IMR-90 (cell line): ENCODE results near the gene DNAJC5. TPM values are rescaled to one million over a fixed set of nuclear protein-coding genes. Genes with fewer than 3 reads are reported as not detected.
A peak's percentile ranks its signal among the peaks of the same experiment; 100 is the strongest.

Experiments used
- ATAC-seq: fragments of 200-7000 bp; cut with Tn5 transposase; 2 replicates; pipeline ENCODE4 v1.9.1; 2020; ENCODE audit warnings: low read depth, mild to moderate bottlenecking, moderate library complexity
- BruUV-seq: library from RNA; stranded (reverse); fragments of 400-500 nt; replicated peaks from 2 replicates; lab custom pipeline; 2021; lab: Mats Ljungman, UMichigan
- CTCF ChIA-PET: fragments of 300-600 bp; formaldehyde crosslinking; extraction: SDS; loops from one replicate; lab custom pipeline; 2021; ENCODE audit warnings: antibody characterized with exemption; lab: Yijun Ruan, JAX
- POLR2A ChIA-PET: fragments of 300-600 bp; sonication (Branson Sonifier 250); formaldehyde crosslinking; loops from one replicate; lab custom pipeline; 2022; ENCODE audit warnings: antibody characterized with exemption; ENCODE audit not compliant: unreplicated experiment; lab: Charles Lee
- DNase-seq: peaks from one replicate; pipeline ENCODE4 v3.0.0; 2013
- H2AFZ ChIP-seq: replicated peaks from 2 replicates; pipeline ENCODE3; 2013; ENCODE audit warnings: low read length, mild to moderate bottlenecking; ENCODE audit not compliant: poor library complexity
- H2AK5ac ChIP-seq: 2 replicates; pipeline ENCODE4 v1.6.1; 2013; ENCODE audit warnings: low read depth, low read length, inconsistent platforms
- H2AK9ac ChIP-seq: replicated peaks from 2 replicates; pipeline ENCODE3; 2013; ENCODE audit warnings: mild to moderate bottlenecking, low read depth, low read length, moderate library complexity; ENCODE audit not compliant: poor library complexity
- H2BK120ac ChIP-seq: 2 replicates; pipeline ENCODE4 v1.6.1; 2013; ENCODE audit warnings: low read depth, low read length, inconsistent platforms
- H2BK15ac ChIP-seq: 3 replicates; pipeline ENCODE4 v1.6.1; 2013; ENCODE audit warnings: low read depth, low read length, inconsistent platforms
- H2BK20ac ChIP-seq: 2 replicates; pipeline ENCODE4 v1.6.1; 2013; ENCODE audit warnings: low read depth, mild to moderate bottlenecking, inconsistent platforms, low read length, moderate library complexity
- H2BK5ac ChIP-seq: 2 replicates; pipeline ENCODE4 v1.6.1; 2013; ENCODE audit warnings: mild to moderate bottlenecking, low read depth, low read length, inconsistent platforms; ENCODE audit not compliant: poor library complexity, severe bottlenecking
- H3K14ac ChIP-seq: replicated peaks from 2 replicates; pipeline ENCODE4 v1.6.1; 2013; ENCODE audit warnings: low read depth, low read length, inconsistent platforms
- H3K18ac ChIP-seq: 2 replicates; pipeline ENCODE4 v1.6.1; 2013; ENCODE audit warnings: low read depth, low read length, control low read depth
- H3K23ac ChIP-seq: 2 replicates; pipeline ENCODE4 v1.6.1; 2013; ENCODE audit warnings: low read depth, low read length, inconsistent platforms
- H3K27ac ChIP-seq: 2 replicates; pipeline ENCODE4 v1.5.1; 2013; ENCODE audit warnings: mild to moderate bottlenecking, control low read depth, low read length; ENCODE audit not compliant: insufficient read depth
- H3K27me3 ChIP-seq: 2 replicates; pipeline ENCODE4 v1.6.1; 2013; ENCODE audit warnings: low read length; ENCODE audit not compliant: control insufficient read depth, insufficient read depth
- H3K36me3 ChIP-seq: 2 replicates; pipeline ENCODE4 v1.6.1; 2013; ENCODE audit warnings: low read length, mixed read lengths; ENCODE audit not compliant: control insufficient read depth, insufficient read depth
- H3K4ac ChIP-seq: 2 replicates; pipeline ENCODE4 v1.6.1; 2013; ENCODE audit warnings: low read depth, low read length, inconsistent platforms
- H3K4me1 ChIP-seq: 2 replicates; pipeline ENCODE4 v1.6.1; 2013; ENCODE audit warnings: low read length, mixed read lengths; ENCODE audit not compliant: control insufficient read depth, insufficient read depth
- H3K4me2 ChIP-seq: 2 replicates; pipeline ENCODE4 v1.6.1; 2013; ENCODE audit warnings: low read depth, mild to moderate bottlenecking, control low read depth, low read length, moderate library complexity
- H3K4me3 ChIP-seq: 2 replicates; pipeline ENCODE4 v1.5.1; 2013; ENCODE audit warnings: low read depth, mild to moderate bottlenecking, control low read depth, low read length, moderate library complexity; ENCODE audit not compliant: insufficient read depth
- H3K56ac ChIP-seq: 2 replicates; pipeline ENCODE4 v1.6.1; 2013; ENCODE audit warnings: low read length, inconsistent platforms; ENCODE audit not compliant: insufficient read depth; ENCODE audit errors: extremely low read depth
- H3K79me1 ChIP-seq, 2 experiments: 2 replicates each; pipeline ENCODE4 v1.6.1; 2013; ENCODE audit warnings: low read length in 2 of 2, inconsistent platforms in 1 of 2, low read depth in 1 of 2
- H3K9ac ChIP-seq: 2 replicates; pipeline ENCODE4 v1.6.1; 2013; ENCODE audit warnings: low read depth, low read length, control low read depth
- H3K9me1 ChIP-seq: 2 replicates; pipeline ENCODE4 v1.6.1; 2013; ENCODE audit warnings: low read length, inconsistent platforms; ENCODE audit not compliant: insufficient read depth
- H3K9me3 ChIP-seq: 2 replicates; pipeline ENCODE4 v1.6.1; 2013; ENCODE audit warnings: low read length; ENCODE audit not compliant: control insufficient read depth, insufficient read depth
- H4K20me1 ChIP-seq: 2 replicates; pipeline ENCODE4 v1.6.1; 2013; ENCODE audit warnings: low read length, inconsistent platforms; ENCODE audit not compliant: insufficient read depth
- H4K5ac ChIP-seq: 2 replicates; pipeline ENCODE4 v1.6.1; 2013; ENCODE audit warnings: mild to moderate bottlenecking, low read depth, low read length, control low read depth
- H4K8ac ChIP-seq, 2 experiments: 2 replicates each; pipeline ENCODE4 v1.6.1; 2013; ENCODE audit warnings: low read depth in 2 of 2, low read length in 2 of 2, control low read depth in 1 of 2, inconsistent platforms in 1 of 2
- H4K91ac ChIP-seq: 2 replicates; pipeline ENCODE4 v1.6.1; 2013; ENCODE audit warnings: low read depth, low read length, inconsistent platforms; ENCODE audit not compliant: insufficient read depth
- CHD1 ChIP-seq: IDR thresholded peaks from 2 replicates; pipeline ENCODE4 v1.6.1; 2012; ENCODE audit warnings: low read depth, low read length, improper control_type of control experiment
- RFX5 ChIP-seq: IDR thresholded peaks from 2 replicates; pipeline ENCODE4 v1.8.0; 2012; ENCODE audit warnings: low read depth, mild to moderate bottlenecking, low read length, moderate library complexity
- SMC3 ChIP-seq: fragments of 150-350 bp; IDR thresholded peaks from 2 replicates; pipeline ENCODE4 v1.6.1; 2016; ENCODE audit warnings: low read depth, mild to moderate bottlenecking, antibody characterized with exemption, low read length, moderate library complexity
- WGBS, 2 experiments: methylation state at CpG; one replicate each; pipeline versions ENCODE4 v1.1.5 to v1.1.7; 2013; ENCODE audit warnings: missing lambda C conversion rate in 2 of 2; ENCODE audit not compliant: insufficient read length in 1 of 2; ENCODE audit errors: extremely low coverage in 2 of 2; 5-methylcytosine and 5-hydroxymethylcytosine counted together
- dilution Hi-C: fragments of 300-500 bp; cut with HindIII; formaldehyde crosslinking; loops from one replicate; pipeline ENCODE4 v1.14.3; 2018; ENCODE audit warnings: low sequenced_read_pairs; ENCODE audit not compliant: unreplicated experiment
- in situ Hi-C: fragments of 300-500 bp; cut with MboI; formaldehyde crosslinking; loops from 3 replicates; pipeline ENCODE4 v1.14.3; 2019; ENCODE audit warnings: low sequenced_read_pairs, inconsistent platforms, mixed read lengths
- intact Hi-C: fragments of 100-400 bp; cut with micrococcal nuclease; formaldehyde crosslinking; loops from 2 replicates; pipeline ENCODE4 v1.10.0; 2022
- polyA plus RNA-seq, 3 experiments: library from polyadenylated mRNA; depleted of rRNA; stranded (reverse); fragments of >200 nt; gene quantifications; 2 replicates each; pipeline ENCODE4 v1.2.3, GENCODE V29; 2012; ENCODE audit warnings: low replicate concordance in 1 of 3
- total RNA-seq: library from RNA; depleted of rRNA; stranded (reverse); fragments of >200 nt; gene quantifications from 2 replicates; pipeline ENCODE4 v1.2.3, GENCODE V29; 2012
- TF ChIP-seq, protein P1 (sequence below): conservative IDR thresholded peaks from 2 replicates; pipeline ENCODE4 v1.5.1; 2012; ENCODE audit warnings: mild to moderate bottlenecking, low read depth, low read length, improper control_type of control experiment

Gene DNAJC5
- total and polyA plus RNA-seq, 2 of the 4 experiments (the other 2 are of a cell fraction): 35.6 to 45.2 TPM

DNA sequence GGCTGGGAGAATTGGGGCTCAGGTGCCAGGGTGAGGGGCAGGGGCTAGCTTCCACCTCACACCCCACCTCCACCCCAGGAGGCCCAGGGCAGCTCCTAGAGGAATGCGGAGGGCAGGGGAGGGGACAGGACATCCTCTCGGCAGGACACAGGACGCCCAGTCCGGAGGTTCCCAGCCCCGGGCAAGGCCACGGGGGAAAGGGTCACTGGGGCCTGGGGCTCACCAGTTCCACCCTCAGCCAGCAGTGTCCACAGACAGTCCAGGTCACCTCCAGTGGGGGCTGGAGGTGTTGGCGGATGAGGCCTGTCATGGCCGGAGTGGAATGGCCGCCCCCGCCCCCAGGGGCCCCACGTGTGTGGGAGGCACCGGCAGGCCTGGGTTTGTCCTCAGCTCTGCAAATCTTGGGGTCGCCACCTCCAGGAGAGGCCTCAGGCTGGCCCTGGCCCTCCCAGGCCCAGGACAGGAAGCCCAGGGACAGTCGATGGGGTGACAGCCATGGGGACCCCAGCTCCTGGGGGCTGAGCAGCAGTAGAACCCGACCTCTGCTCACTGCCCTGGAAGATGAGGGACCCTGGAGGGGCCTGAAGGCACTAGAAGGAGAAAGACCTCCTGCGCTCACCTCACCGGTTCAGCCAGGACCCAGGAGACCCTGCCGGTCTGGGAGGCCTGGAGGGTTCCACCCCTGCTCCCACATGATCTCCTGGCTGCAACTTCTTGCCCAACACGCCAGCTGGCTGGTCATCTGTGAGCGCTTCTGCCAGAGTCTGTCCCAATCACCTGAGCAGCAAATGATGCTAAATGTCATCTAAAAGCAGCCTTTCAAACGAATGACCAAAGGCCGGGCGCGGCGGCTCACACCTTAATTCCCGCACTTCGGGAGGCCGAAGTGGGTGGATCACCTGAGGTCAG, 46.7 kb upstream of the DNAJC5 start:
- Histone ChIP-seq H2BK120ac (no peak overlapping the region), H2BK20ac (no peak overlapping the region), H4K8ac (no peak overlapping the region), H4K5ac (no peak overlapping the region), H3K14ac (no peak overlapping the region), H3K18ac (no peak overlapping the region), H3K36me3 (no peaks in the 10 kb centered on the region), H3K27me3 (peaks cover 6% of the 10 kb centered on the region), H3K9me1 (0 out of 2 replicates have a peak, but pooled peaks cover 5% of the 10 kb centered on the region), H2AK9ac (peak overlapping the region; percentile 42), H2BK5ac (no peak overlapping the region), H3K79me1 (no peaks in the 10 kb centered on the region), H3K4me2 (no peak overlapping the region), H3K4ac (no peak overlapping the region), H3K27ac (no peak overlapping the region), H2AFZ (no peak overlapping the region), H4K91ac (no peak overlapping the region), H2BK15ac (no peak overlapping the region), H4K20me1 (no peaks in the 10 kb centered on the region; the same call in 1 of the 2 replicates), H3K56ac (no peak overlapping the region), H3K4me1 (peaks cover 8% of the 10 kb centered on the region), H3K9me3 (no peaks in the 10 kb centered on the region), H3K4me3 (no peak overlapping the region), H2AK5ac (no peak overlapping the region), H3K23ac (no peak overlapping the region), H3K9ac (no peak overlapping the region)
- no TSS peak for BruUV-seq
- dilution Hi-C loops (no loop called here), intact Hi-C loops (no loop called here), in situ Hi-C loops (no loop called here)
- ChIA-PET CTCF (no interaction called here), POLR2A (interaction anchor here (0.6 kb wide), 1 partner anchor 19 kb away, joined by 3 read pairs; no protein-coding TSS in a partner anchor)
- DNase-seq (no peak), ATAC-seq (no peak)
- TF ChIP-seq SMC3: no peak
- TF ChIP-seq, protein P1, sequence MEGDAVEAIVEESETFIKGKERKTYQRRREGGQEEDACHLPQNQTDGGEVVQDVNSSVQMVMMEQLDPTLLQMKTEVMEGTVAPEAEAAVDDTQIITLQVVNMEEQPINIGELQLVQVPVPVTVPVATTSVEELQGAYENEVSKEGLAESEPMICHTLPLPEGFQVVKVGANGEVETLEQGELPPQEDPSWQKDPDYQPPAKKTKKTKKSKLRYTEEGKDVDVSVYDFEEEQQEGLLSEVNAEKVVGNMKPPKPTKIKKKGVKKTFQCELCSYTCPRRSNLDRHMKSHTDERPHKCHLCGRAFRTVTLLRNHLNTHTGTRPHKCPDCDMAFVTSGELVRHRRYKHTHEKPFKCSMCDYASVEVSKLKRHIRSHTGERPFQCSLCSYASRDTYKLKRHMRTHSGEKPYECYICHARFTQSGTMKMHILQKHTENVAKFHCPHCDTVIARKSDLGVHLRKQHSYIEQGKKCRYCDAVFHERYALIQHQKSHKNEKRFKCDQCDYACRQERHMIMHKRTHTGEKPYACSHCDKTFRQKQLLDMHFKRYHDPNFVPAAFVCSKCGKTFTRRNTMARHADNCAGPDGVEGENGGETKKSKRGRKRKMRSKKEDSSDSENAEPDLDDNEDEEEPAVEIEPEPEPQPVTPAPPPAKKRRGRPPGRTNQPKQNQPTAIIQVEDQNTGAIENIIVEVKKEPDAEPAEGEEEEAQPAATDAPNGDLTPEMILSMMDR: no peak
- no peak for TF ChIP-seq RFX5
- TF ChIP-seq CHD1: no peak
- 76% methylated on average over 11 of the region's 28 CpGs; no CpG with 5 or more reads in 1 of the 2 experiments for WGBS, 2 experiments
